GM19324 (cell line): ENCODE measurements around the gene DST.

ENCODE experiments used
- ATAC-seq: cut with Tn5 transposase; IDR thresholded peaks from one replicate; pipeline ENCODE4 v1.9.1; 2021; ENCODE audit warnings: mild to moderate bottlenecking, moderate library complexity; ENCODE audit not compliant: unreplicated experiment, low FRiP score

DST gene

DNA sequence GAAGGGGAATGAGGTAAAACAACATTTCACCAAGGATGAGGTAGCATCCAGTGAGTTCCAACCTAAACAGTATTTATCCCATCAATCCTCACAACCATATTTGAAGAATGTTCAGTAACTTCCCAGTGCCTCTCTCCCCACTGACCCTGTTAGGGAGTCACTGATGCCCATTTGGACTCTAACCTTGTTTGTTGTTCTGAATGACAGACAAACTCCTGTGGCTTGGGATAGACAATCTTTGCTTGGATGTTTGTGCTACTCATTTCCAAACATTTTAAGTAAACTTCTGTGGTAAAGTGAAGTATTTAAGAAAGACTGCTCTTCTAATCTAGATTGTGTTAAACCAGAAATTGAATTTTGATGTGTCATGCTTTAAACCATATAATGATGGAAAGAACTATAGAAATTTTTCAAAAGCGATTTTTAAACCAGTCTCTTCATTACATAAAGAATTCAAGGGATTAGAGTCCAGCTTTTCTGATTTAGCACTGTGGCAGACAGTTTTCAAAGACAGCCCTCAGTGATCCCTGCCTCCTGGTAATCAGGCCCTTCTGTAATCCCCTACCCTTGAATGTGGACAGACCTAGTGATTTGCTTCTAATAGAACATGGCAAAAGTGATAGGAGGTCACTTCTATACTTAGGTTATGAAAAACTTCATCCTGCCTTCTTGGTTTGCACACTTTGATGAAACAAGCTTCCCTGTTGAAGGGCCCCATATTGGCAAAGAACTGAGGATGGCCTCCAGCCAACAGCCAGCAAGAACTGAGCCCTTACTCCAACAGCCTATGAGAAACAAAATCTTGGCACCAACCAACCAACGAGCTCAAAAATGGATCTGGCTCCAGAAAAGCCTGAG is 191.6 kb downstream of the DST start:
- no peak for ATAC-seq

DNA sequence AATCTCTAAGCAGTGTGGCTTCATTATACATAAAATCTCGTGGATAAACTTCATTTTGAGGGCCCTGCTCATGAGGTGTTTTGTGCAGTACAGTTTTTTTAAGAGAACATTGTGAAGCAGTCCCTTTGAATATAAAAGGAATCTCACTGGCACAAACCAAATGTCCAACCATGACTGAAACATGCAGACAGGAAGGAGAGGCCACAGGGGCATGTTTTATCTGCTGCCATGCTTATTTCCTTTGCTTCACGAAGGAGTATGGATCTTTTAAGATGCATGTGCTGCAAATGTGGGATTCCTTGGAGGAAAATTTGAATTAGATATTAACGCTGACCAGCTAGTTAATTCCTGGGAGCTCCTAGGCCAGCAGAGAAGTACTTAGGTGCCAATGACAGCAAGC is 192.3 kb downstream of the DST start:
- no peak for ATAC-seq

DNA sequence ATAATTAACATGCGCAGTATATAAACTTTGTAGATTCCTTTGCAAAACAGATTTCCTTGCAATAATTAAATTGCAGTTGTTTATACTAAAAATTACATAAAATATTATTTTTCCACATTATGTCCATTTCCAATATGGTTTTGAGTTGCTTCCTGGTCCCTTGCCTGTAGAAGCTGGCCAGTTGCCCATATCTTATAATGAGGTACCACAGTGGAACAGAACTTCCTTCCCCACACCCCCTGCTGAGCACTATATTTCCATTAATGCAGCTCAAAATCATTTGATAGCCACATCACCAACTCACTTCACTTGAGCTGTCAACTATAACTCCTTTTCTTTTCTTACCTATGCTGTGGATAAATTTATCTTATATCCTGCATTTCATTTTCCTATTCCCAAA is 194.6 kb downstream of the DST start:
- no peak for ATAC-seq

DNA sequence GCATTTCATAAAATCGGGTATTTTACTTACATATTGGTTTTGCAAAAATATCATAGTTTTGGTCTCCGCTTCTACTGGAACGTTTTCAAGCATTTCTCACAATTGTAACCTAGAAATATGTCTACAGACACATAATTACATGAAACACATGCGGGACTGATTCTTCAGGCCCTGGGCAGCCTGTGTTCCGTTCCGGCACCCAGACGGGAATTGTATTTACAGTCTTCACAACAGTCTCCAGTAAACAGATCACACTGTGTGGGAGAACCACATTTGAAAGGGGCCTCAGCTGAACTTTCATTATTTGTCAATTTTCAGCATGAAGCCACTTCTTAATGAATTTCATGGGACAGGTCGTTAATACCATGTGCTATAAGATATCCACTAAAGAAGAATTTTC is 196.9 kb downstream of the DST start:
- no peak for ATAC-seq

DNA sequence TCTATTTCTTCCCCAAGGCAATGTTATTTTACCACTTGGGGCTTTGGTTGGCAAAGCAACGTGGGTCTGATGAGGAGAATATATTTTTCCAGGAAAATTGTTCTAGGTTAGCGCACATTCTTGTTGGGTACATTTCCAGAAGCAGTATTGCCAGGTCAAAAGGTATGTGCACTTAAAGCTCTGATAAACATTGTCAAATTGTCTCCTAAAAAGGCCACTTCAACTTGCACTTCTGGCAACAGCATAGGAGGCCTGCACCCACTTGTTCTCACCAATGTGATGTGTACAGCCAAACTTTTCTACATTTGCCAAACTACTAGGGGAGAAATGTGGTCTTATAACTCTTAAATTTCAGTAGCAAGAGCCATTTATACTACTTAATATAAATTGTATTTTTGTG is 197.8 kb downstream of the DST start:
- no peak for ATAC-seq

DNA sequence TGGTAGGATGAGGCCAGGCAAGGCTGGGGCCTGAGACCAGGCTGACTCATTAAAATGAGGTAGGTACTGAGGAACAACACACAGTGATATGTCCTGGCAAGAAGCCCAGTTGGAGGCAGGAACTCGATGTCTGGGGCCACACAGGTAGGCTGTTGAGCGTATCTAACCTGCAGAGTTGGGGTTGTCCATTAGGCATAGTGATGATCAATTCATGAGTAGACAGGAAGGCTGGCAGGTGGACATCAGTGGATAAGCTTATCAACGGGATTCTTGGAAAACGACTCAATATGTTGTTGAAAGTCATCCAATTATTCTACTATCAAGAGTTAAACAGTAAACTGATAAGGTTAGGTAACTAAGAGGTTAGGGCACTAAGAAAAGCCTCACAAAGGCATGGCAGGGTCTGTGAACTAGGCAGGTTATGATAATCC is 202.1 kb downstream of the DST start:
- no peak for ATAC-seq

DNA sequence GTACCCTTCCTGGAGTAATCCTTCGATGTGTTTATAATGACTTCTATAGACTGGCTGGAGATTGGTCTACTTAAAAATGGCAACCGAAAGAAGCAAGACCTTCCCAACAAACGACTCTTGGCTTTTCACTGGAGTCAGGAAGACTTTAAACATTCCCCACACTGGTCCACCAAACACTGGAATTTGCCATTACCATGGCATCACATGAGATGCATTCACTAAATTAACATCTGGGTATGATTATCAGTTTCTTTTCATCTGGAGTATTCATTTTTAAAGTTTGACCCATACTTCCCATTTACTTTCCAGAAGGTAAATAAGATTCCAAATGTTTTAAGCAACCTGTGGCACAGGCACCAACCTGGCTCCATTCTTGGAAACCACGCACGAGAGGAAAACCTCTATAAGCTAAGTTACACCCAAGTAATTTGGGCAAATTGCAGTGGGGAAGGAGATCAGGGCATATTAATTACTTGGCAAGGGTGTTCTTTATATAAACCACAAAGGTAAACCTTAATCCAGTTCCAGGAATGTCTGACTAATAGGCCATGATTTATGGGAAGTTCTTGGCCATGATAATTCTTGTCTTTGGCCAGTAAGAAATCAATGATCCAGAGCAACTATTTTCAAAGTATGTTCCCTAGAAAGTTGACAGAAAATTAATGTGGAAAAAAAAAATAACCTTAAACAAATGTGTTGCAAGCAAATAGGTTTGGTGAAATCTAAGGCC is 205.4 kb downstream of the DST start:
- ATAC-seq, result no peak

DNA sequence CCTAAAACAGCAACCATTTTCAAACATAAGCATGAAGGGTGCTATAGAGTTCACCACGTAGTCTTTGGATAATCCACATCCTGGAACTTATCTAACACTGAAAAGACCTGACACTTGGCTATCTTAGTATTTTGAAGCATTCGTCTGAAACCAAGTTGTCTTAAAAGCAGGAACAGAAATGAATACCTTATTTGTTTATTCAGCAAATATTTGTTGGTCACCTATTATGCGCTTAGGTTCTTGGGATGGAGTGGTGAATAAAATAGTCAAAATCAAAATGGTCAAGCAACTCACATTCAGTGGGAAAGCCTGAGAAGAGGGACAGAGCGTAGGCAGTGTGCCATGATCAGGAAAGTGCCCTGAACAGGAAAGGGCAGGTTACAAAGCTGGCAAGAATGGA is 206.9 kb downstream of the DST start:
- no peak for ATAC-seq

DNA sequence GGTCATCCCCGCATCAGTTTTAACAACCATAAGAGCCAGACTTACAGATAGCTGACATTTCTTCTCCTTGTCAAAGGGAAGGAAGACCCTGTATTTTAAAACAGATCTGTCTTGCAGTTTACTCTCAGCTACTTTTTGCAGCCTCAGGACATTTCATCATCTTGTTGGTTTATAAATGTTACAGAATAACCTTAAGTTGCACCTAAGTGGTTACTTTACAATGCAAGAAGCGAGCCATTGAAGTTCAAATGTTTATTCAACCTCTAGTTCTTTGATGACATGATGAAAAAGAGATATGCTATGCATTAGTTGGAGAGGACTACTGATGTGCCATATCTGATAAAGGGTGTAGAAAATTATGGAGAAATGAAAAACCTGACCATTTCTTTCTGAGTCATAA is 207.4 kb downstream of the DST start:
- ATAC-seq, result no peak

DNA sequence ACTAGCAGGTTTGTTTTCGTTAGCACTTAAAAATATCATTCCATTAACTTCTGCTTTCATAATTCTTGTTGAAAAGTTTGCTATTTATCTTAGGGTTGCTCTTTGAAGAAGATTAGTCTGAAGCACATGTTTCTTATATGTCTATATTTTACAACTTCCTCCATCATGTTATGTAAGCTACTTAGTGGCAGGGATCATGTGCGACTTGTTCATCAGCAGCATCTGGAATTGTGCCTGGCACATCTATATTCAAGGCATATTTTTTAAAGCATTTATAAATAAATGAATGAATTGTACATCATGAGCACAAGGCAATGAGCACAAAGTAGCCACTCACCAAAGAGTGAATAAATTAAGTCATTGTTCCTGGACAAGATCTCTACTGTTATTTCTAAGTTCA is 208.1 kb downstream of the DST start:
- ATAC-seq, result no peak

DNA sequence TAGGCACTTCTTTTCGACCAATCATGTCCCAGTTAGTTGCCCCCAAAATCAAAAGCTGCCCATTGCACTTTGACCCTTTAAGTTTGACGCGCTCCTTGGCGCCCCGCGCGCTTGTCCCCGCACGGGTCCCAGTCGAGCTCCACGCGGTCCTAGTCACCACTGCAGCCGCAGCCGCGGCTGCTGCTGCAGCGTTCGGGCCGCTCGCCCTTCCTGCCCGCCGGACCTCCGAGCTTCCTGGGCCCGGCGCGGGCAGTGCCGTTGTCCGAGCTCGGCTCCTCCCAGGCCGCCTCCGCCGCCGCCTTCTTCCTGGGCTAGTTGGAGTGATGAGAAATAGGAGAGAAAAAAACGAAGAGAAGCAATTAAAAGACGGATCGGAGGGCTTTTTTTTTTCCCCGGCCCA is 209.6 kb downstream of the DST start:
- ATAC-seq, result no peak

DNA sequence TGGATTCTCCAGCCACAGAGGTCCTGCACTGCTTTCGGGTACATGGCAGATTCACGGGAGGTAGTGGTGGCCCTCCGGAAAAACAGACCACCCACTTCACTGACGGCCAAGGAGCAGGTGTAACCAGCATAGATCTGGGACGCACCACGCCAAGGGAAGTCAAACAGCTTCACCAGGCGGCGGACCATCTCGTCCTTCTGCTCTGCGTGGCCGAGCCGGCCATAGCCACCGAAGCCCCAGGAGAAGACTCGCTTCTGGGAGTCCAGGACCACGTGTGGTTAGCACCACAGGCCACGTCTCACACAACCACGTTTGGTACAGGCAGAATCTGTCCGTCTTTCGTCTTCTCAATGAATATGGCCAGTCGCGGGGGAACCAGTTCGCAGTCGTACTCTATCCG is 210.5 kb downstream of the DST start:
- ATAC-seq, result no peak

DNA sequence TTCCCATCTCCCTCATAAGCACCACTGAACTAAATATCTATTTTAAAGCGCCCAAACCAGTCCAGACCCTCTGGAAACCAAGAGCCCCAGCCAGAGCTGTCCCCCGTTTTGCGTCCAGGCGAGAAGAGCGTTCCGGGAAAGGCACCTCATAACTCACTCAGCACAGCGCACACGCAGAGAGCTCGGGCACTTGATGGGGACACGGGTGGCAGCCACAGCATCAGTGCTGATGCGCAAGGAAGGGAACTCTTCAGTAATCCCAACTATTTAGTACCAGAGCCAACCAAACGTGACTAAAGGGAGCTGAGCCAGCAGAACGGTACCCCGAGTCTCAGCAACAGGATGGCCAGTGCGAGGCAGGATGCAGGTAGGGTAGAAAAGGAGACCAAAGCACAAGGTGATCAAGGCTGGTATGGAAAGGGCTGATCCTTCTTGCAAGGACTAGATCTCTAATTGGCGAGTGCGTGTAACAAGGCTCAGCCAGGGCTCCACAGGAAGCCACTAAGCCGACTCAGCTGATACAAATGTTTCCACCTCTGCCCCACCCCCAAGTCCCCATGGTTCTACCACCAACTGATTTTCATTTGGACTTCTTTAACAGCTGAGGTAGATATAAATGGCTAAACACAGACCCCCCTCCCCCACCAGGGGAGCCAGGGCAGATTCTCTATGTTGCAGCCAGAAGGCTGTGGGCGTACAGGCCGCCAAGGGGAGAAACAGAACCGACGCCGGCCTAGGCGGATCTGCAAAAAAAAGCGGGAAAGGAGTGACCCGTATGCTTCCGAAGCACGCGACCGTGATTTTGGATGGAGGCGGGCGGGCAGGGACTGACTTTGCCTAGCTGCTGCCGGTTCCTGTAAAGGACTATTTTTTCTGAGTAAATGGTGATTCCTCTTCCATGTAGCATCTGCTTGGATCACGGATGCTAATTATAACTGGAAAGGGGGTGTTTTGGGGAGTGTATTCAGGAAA is 211.8 kb downstream of the DST start:
- ATAC-seq, result no peak

DNA sequence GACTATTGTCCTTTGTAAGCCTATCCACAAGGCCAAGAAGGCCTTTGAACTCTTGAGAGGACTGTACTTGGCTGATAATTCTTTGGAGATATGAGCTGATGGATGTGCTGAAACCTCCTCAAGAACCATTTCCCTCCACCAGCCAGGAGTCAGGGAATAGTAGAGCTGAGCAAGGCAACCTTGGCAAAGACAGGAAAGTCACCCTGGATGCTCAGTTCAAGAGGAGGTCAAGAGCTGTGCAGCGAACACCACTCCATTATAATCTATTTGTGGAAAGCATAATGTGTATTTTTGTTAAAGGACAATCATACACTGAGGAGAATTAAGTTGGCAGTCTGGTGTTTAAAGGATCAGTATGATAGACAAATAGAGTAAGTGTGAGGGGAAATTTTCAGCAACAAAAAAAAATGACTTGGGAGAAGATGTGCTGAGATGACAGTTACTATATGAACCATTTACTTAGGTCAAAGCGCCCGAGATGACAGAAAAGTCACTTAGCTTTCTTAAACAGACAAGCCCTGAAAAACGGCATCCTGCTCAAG is 218.1 kb downstream of the DST start:
- ATAC-seq, result no peak

DNA sequence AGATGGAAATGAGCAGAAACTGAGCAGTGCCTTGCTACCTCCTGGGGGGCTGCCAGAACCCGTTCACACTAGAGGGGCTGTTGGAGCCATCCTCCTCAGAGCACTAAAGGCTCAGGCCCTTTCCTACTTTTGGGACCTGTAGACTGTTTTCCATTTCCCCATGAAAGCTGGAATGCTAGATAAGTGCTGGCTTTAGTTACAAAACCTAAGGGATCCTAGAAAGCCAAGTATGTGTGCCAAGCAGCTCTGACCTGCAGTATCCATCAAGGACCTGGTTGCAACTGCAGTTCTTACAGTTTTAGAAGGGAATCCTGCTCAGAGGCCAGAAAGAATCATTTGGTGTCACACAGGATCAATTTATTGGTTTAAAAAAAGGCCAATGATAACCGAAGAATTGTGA is 218.6 kb downstream of the DST start:
- no peak for ATAC-seq

DNA sequence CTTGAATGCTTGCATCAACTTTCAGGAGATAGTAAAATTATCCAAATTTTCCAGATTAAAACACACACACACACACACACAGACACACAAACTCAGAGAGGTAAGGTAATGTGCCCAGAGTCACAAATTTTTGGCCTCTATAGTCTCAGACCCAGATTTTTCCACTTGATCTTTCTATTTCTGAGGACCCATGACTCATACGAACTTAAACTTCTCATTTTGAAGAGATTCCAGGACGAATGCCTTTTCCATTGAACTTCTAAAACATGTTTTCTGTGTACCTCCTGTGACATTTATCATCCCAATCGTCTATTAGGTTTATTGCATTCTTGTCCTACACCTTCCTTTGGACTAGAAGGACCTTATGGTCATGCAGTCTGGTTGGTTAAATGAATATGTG is 222.4 kb downstream of the DST start:
- ATAC-seq, result no peak

DNA sequence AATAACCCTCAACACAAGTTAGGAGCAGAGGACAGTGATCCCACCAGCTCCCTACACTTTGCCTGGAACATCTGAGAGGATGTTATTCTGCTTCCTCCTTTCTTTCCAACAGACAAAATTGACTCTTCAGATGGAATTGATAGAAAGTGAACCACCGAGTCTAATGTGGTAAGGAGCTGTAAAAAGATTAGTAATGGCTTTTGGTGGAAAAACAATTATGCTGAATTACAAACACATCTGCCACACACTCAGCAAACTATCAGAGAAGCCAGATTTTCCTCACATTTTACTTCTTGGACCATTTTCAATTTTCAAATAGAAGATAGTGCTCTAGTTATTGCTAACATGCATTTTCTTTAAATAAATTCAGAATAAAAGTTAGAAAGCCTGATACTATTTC is 223.5 kb downstream of the DST start:
- ATAC-seq, result no peak

DNA sequence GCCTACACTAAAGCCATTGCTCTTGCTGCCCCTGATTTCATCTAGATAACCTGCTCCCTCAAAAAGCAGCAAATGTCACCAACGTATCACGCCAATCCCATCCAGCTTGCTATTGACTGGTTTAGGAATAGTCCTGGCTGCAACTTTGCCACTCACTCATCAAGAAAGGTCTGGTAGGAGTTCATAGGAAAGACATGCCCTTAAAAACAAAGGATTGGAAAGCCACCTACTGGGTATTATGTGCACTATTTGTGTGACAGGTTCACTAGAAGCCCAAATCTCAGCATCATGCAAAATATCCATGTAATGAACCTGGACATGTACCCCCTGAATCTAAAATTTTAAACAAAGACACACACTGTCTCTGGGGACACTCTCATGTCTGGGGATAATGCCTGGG is 224.9 kb downstream of the DST start:
- ATAC-seq, result no peak

DNA sequence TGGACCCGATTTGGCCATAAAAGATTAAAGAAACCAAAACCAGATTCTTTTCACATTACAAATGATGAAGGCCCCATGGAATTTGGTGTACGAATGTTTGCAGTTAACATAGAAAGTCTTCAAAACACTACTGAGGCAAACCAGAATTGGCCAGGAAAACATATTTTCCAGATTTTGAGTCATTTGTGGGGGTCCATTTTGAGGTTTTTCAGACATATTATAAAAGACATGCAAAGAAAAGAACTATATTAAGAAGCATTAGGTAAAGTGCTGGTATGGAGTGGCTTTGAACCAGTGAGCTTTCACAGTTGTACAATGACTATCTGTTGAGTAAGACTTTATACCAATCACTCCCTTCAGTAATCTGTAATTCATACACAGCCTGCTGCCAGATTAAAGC is 226.4 kb downstream of the DST start:
- ATAC-seq, result no peak

DNA sequence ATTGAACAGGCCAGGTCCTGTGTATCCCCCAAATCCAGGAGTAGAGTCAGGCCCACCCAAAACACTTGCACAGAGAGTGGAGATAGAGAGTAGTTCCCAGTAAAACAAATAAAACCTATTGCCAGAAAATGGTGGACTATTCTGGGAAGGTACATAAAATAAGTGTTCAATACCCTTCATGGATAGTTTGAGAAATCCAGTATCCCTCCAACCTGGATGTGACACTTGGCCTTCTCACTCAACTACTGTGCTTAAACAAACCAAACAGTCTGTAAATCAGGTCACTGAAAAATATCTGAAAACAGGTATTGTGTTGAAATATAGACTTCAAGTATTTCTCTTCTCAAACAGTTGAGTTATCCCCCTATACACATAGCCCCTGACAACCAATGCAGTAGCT is 233.7 kb downstream of the DST start:
- no peak for ATAC-seq
